Measurements from ENCODE around the gene ANTXR2. TPM values are rescaled to one million over a fixed set of nuclear protein-coding genes. Genes with fewer than 3 reads are reported as not detected.
"Not testable (repeated sequence)": the region's sequence is repeated elsewhere in the genome, so short reads cannot be mapped to it uniquely, and the experiment has no call there.

Gene ANTXR2
- total RNA-seq, 1 experiment from 2014 or later, result 31.0 TPM

DNA sequence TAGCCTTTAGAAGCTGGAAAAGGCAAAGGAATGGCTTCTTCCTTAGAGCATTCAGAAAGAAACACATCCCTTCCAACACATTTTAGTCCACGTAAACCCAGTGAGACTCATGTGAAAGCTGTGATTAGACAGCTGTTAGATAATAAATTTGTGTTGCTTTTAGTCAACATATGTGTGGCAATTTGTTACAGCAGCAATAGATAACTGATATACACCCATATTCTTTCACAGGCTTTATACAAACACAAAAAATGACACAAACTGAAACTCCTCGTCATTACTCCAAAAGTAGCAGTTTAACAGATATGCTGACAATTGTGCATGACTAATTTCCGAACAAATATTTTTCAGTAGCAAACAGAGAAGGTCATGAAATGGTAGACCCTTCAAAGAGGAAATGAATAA, 65.3 kb downstream of the ANTXR2 start:
- TF ChIP-seq, protein P1, sequence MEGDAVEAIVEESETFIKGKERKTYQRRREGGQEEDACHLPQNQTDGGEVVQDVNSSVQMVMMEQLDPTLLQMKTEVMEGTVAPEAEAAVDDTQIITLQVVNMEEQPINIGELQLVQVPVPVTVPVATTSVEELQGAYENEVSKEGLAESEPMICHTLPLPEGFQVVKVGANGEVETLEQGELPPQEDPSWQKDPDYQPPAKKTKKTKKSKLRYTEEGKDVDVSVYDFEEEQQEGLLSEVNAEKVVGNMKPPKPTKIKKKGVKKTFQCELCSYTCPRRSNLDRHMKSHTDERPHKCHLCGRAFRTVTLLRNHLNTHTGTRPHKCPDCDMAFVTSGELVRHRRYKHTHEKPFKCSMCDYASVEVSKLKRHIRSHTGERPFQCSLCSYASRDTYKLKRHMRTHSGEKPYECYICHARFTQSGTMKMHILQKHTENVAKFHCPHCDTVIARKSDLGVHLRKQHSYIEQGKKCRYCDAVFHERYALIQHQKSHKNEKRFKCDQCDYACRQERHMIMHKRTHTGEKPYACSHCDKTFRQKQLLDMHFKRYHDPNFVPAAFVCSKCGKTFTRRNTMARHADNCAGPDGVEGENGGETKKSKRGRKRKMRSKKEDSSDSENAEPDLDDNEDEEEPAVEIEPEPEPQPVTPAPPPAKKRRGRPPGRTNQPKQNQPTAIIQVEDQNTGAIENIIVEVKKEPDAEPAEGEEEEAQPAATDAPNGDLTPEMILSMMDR (IDR thresholded peaks at IDR 0.05; ENCODE audit: unreplicated experiment), result no peak
- Mint-ChIP-seq H3K9me3 (ENCODE audit: unreplicated experiment) (peaks cover 7% of the 10 kb centered on the region), H3K27me3 (ENCODE audit: insufficient read depth, unreplicated experiment) (no peaks in the 10 kb centered on the region), H3K4me3 (ENCODE audit: unreplicated experiment) (no peak overlapping the region), H3K4me1 (ENCODE audit: insufficient read depth, unreplicated experiment) (peaks cover 21% of the 10 kb centered on the region), H3K36me3 (ENCODE audit: insufficient read depth, unreplicated experiment) (peaks cover 25% of the 10 kb centered on the region), H3K27ac (ENCODE audit: low read depth, unreplicated experiment) (no peak overlapping the region)
- intact Hi-C loops (cut with micrococcal nuclease), result loop anchor here (5.0 kb wide), 1 partner anchor 65 kb away; the partner anchor contains the start of gene ANTXR2
- no TSS peak for BruUV-seq (replicated peaks)
- CTCF ChIA-PET, result no interaction called here
- no peak for DNase-seq (ENCODE audit: unreplicated experiment)
- POLR2A ChIA-PET, result no interaction called here

DNA sequence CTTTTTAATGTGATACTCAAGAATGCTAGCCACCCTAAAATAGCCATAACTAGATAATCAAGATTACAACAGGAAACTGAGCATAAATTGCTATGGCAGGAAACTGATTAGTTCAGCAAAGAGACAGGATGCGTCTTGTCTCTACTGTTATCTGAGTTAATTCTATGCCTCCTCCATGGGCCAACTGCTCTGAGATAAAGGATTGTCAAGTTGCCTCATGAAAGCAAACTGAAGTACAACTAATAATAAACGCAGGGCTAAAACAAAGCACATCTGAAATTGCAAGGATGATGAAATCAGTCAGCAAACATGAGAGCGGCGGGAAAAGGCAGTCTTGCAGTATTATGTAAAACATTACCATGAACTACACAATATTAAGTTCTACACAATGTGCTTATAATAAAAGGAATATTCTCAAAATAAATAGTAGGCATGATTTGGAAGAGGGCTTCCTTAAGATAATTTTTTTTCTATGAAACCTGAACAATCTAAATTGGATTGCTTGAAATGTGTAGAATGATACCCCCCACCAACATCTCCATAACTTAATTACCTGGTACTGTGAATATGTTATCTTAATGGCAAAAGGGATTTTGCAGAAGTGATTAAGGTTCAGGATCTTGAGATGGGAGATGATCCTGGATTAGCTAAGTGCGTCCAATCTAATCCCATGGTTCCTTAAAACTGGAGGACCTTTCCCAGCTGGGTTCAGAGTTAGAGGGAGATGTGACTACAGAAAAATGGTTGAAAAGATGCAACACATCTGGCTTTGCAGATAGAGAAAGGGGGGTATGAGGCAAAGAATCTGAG, 65.9 kb downstream of the ANTXR2 start:
- no peak overlapping the region for H3K4me3 Mint-ChIP-seq (ENCODE audit: unreplicated experiment)
- peaks cover 21% of the 10 kb centered on the region for H3K4me1 Mint-ChIP-seq (ENCODE audit: insufficient read depth, unreplicated experiment)
- BruUV-seq (replicated peaks), result no TSS peak
- H3K36me3 Mint-ChIP-seq (ENCODE audit: insufficient read depth, unreplicated experiment), result peaks cover 25% of the 10 kb centered on the region
- TF ChIP-seq, protein P1 (IDR thresholded peaks at IDR 0.05; ENCODE audit: unreplicated experiment), result no peak
- CTCF ChIA-PET, result no interaction called here
- intact Hi-C loops (cut with micrococcal nuclease), result loop anchor here (5.0 kb wide), 1 partner anchor 65 kb away; the partner anchor contains the start of gene ANTXR2
- DNase-seq (ENCODE audit: unreplicated experiment), result no peak
- H3K27me3 Mint-ChIP-seq (ENCODE audit: insufficient read depth, unreplicated experiment), result no peaks in the 10 kb centered on the region
- POLR2A ChIA-PET, result no interaction called here
- H3K27ac Mint-ChIP-seq (ENCODE audit: low read depth, unreplicated experiment), result peak overlapping the region; percentile 55
- H3K9me3 Mint-ChIP-seq (ENCODE audit: unreplicated experiment), result peaks cover 7% of the 10 kb centered on the region

DNA sequence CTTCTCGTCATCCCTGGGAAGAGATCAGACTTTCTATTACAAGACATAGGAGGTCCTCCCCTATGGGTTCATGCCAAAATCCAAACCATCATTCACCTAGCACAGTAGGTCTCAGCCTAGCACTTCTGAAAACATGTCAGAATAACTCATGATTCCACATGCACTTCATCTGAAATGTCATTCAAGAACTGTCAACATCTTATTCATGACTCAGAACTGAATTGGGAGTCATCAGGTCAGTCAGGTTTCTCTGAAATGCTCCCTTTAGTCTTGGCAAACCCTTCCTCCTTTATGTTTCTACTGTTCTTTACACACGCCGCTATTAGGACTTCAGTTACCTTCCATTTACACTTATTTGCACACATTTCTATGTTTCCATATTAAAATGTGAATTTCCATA, 67.2 kb downstream of the ANTXR2 start:
- Mint-ChIP-seq H3K27me3 (ENCODE audit: insufficient read depth, unreplicated experiment) (no peaks in the 10 kb centered on the region), H3K9me3 (ENCODE audit: unreplicated experiment) (peaks cover 7% of the 10 kb centered on the region), H3K27ac (ENCODE audit: low read depth, unreplicated experiment) (no peak overlapping the region), H3K4me1 (ENCODE audit: insufficient read depth, unreplicated experiment) (peaks cover 21% of the 10 kb centered on the region), H3K36me3 (ENCODE audit: insufficient read depth, unreplicated experiment) (peaks cover 25% of the 10 kb centered on the region), H3K4me3 (ENCODE audit: unreplicated experiment) (no peak overlapping the region)
- intact Hi-C loops (cut with micrococcal nuclease), result loop anchor here (5.0 kb wide), 1 partner anchor 66 kb away; the partner anchor contains the start of gene ANTXR2
- ChIA-PET CTCF (no interaction called here), POLR2A (no interaction called here)
- DNase-seq (ENCODE audit: unreplicated experiment), result peak; percentile 69
- BruUV-seq (replicated peaks), result no TSS peak
- TF ChIP-seq, protein P1 (IDR thresholded peaks at IDR 0.05; ENCODE audit: unreplicated experiment), result no peak

DNA sequence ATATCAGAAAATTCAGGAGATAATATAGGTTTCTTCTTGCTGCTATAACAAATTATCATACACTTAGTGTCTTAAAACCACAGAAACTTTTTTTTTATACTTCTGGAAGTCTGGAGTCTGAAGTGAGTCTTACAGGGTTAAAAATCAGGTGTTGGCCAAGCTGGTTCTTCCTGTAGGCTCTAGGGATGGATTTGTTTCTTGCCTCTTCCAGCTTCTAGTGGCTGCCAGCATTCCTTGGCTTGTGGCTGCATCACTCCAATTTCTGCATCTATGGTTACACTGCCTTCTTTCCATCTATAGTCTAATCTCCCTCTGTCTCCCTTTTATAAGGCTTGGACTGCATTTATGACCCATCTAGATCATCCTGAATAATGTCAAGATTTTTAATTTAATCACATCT, 68.7 kb downstream of the ANTXR2 start:
- ChIA-PET CTCF (interaction anchor here (0.7 kb wide), 1 partner anchor 262 kb away, joined by 3 read pairs; no protein-coding TSS in a partner anchor), POLR2A (interaction anchor here (0.9 kb wide), 1 partner anchor 68 kb away, joined by 3 read pairs; no protein-coding TSS in a partner anchor)
- TF ChIP-seq, protein P1 (IDR thresholded peaks at IDR 0.05; ENCODE audit: unreplicated experiment), result no peak
- Mint-ChIP-seq H3K27me3 (ENCODE audit: insufficient read depth, unreplicated experiment) (no peaks in the 10 kb centered on the region), H3K4me3 (ENCODE audit: unreplicated experiment) (no peak overlapping the region), H3K27ac (ENCODE audit: low read depth, unreplicated experiment) (no peak overlapping the region), H3K4me1 (ENCODE audit: insufficient read depth, unreplicated experiment) (peaks cover 21% of the 10 kb centered on the region), H3K36me3 (ENCODE audit: insufficient read depth, unreplicated experiment) (peaks cover 15% of the 10 kb centered on the region), H3K9me3 (ENCODE audit: unreplicated experiment) (peaks cover 7% of the 10 kb centered on the region)
- intact Hi-C loops (cut with micrococcal nuclease), result no loop called here
- DNase-seq (ENCODE audit: unreplicated experiment), result no peak
- BruUV-seq (replicated peaks), result no TSS peak

DNA sequence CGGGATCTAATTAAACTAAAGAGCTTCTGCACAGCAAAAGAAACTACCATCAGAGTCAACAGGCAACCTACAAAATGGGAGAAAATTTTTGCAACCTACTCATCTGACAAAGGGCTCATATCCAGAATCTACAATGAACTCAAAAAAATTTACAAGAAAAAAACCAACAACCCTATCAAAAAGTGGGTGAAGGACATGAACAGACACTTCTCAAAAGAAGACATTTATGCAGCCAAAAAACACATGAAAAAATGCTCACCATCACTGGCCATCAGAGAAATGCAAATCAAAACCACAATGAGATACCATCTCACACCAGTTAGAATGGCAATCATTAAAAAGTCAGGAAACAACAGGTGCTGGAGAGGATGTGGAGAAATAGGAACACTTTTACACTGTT, 70.5 kb downstream of the ANTXR2 start:
- CTCF ChIA-PET; H3K27me3 Mint-ChIP-seq (ENCODE audit: insufficient read depth, unreplicated experiment); intact Hi-C loops (cut with micrococcal nuclease); DNase-seq (ENCODE audit: unreplicated experiment); POLR2A ChIA-PET; H3K36me3 Mint-ChIP-seq (ENCODE audit: insufficient read depth, unreplicated experiment); BruUV-seq (replicated peaks); H3K4me3 Mint-ChIP-seq (ENCODE audit: unreplicated experiment); H3K27ac Mint-ChIP-seq (ENCODE audit: low read depth, unreplicated experiment); H3K9me3 Mint-ChIP-seq (ENCODE audit: unreplicated experiment): not testable (repeated sequence)
- H3K4me1 Mint-ChIP-seq (ENCODE audit: insufficient read depth, unreplicated experiment), result peaks cover 21% of the 10 kb centered on the region

DNA sequence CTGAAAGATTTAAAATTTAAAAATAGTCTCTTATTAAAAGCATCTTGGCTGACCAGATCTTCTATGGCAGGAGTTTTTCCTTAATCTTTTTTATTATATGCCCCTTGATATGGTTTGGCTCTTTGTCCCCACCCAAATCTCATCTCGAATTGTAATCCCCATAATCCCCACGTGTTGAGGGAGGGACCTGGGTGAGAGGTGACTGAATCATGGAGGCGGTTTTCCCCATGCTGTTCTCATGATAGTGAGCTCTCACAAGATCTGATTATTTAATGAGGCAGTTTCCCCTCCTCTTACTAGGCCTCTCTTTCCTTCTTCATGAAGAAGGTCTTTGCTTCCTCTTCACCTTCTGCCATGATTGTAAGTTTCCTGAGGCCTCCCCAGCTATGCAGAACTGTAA, 74.0 kb downstream of the ANTXR2 start:
- intact Hi-C loops (cut with micrococcal nuclease); H3K4me1 Mint-ChIP-seq (ENCODE audit: insufficient read depth, unreplicated experiment); DNase-seq (ENCODE audit: unreplicated experiment); H3K27ac Mint-ChIP-seq (ENCODE audit: low read depth, unreplicated experiment); H3K27me3 Mint-ChIP-seq (ENCODE audit: insufficient read depth, unreplicated experiment); H3K36me3 Mint-ChIP-seq (ENCODE audit: insufficient read depth, unreplicated experiment); H3K9me3 Mint-ChIP-seq (ENCODE audit: unreplicated experiment); BruUV-seq (replicated peaks); POLR2A ChIA-PET; H3K4me3 Mint-ChIP-seq (ENCODE audit: unreplicated experiment): not testable (repeated sequence)
- CTCF ChIA-PET, result interaction anchor here (0.6 kb wide), 1 partner anchor 184 kb away, joined by 3 read pairs; no protein-coding TSS in a partner anchor
